Sigmoid colon (tissue), 7 donors: ENCODE data around the gene CNNM3. TPM values are rescaled to one million over a fixed set of nuclear protein-coding genes. Genes with fewer than 3 reads are reported as not detected.

Experiments used
- DNase-seq: peaks from one replicate; pipeline ENCODE4 v3.0.0-alpha.2; 2019
- H3K27ac ChIP-seq, 4 donors: fragments of 200-600 bp; sonication (generic); one replicate each; pipeline ENCODE4 v1.5.1; 2016 to 2019; ENCODE audit warnings: mild to moderate bottlenecking in 1 of 4
- H3K27me3 ChIP-seq, 3 donors: fragments of 200-600 bp; sonication (generic); one replicate each; pipeline ENCODE4 v1.5.1; 2019; ENCODE audit warnings: mild to moderate bottlenecking in 1 of 3
- H3K36me3 ChIP-seq, 4 donors: fragments of 200-600 bp; sonication (generic); one replicate each; pipeline ENCODE4 v1.5.1; 2016 to 2019
- H3K4me1 ChIP-seq, 4 donors: fragments of 200-600 bp; sonication (generic); one replicate each; pipeline ENCODE4 v1.5.1; 2017 to 2019
- H3K4me3 ChIP-seq, 4 donors: fragments of 200-600 bp; sonication (generic); one replicate each; pipeline ENCODE4 v1.5.1; 2017 to 2019; ENCODE audit warnings: mild to moderate bottlenecking in 2 of 4, moderate library complexity in 1 of 4
- H3K9me3 ChIP-seq, 4 donors: fragments of 200-600 bp in 3 of 4; sonication (generic) in 3 of 4; one replicate each; pipeline versions ENCODE4 v1.5.1 to v1.6.1; 2013 to 2019
- CTCF ChIP-seq, 4 experiments: fragments of 450-650 bp in 3 of 4; fragments of 200-600 bp in 1 of 4; IDR thresholded peaks; one replicate each; pipeline ENCODE4 v1.5.1; 2016 to 2019; ENCODE audit warnings: antibody characterized with exemption in 4 of 4, mild to moderate bottlenecking in 3 of 4, moderate library complexity in 2 of 4
- EP300 ChIP-seq, 4 donors: sonication (generic); formaldehyde crosslinking; IDR thresholded peaks; one replicate each; pipeline ENCODE4 v1.6.1; 2017; ENCODE audit warnings: antibody characterized with exemption in 4 of 4
- POLR2A ChIP-seq, 2 donors: fragments of 450-650 bp; IDR thresholded peaks; one replicate each; pipeline ENCODE4 v1.6.1; 2016; ENCODE audit warnings: antibody characterized with exemption in 2 of 2, mild to moderate bottlenecking in 2 of 2, moderate library complexity in 2 of 2
- POLR2AphosphoS5 ChIP-seq, 4 donors: sonication (generic); formaldehyde crosslinking; IDR thresholded peaks; one replicate each; pipeline ENCODE4 v1.6.1; 2017; ENCODE audit warnings: antibody characterized with exemption in 4 of 4
- WGBS, 2 donors: extraction: QIAGEN DNeasy Blood & Tissue Kit; methylation state at CpG; one replicate each; pipeline ENCODE4 v1.1.7; 2013; 5-methylcytosine and 5-hydroxymethylcytosine counted together
- intact Hi-C: fragments of 100-400 bp; cut with DNase I; formaldehyde crosslinking; loops from one replicate; pipeline ENCODE4 v1.15.1; 2023
- polyA plus RNA-seq, 3 donors: library from polyadenylated mRNA; stranded (reverse); fragments of 200-250 nt; gene quantifications; one replicate each; pipeline ENCODE4 v1.2.3, GENCODE V29; 2013
- total RNA-seq, 4 donors: library from RNA; depleted of rRNA; stranded (reverse); fragments of >200 nt; gene quantifications; one replicate each; pipeline ENCODE4 v1.1.0, GENCODE V29; 2016
- donor health status: healthy with polysubstance abuse.
- donor health status: Bipolar disorder and iron deficiency.
- donor health status: healthy.

CNNM3 gene
- total and polyA plus RNA-seq, 7 donors, result 1.2 to 16.6 (median 10.0) TPM

DNA sequence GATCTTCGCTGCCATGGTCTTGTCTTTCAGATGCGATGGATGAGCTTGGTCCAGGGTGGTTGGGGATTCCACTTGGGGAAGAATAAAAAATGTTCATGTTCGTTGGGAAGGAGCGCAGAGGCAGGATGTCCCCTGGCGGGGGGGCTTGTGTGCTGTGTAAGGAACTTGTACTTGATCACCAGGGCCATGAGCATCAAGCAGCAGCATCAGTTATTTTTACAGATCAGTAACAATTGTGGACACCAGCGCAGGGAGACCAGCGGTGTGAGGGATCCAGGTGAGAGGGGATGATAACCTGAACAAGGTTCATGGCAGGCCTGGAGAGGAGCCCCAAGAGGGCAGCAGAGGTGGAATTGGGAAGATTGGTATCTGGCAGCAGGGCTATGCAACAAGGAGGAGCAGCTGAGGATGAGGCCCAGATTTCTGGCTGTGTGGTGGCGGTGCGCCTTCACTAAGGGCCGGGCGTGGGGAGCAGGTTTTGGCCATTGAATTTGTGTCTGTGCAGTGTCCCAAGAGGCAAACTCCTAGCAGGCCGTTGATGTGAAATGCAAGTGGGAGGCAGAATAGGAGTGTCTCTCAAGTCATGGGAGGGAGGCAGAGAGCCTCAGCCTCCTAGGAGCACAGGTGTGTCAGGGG, 3.9 kb downstream of the CNNM3 start:
- H3K4me3 ChIP-seq, result no peak overlapping the region
- intact Hi-C loops, result loop anchor here (5.0 to 10.0 kb wide), 3 partner anchors 37 to 185 kb away; partner anchors contain the start of genes ANKRD39, KANSL3 and LMAN2L
- H3K27ac ChIP-seq, result no peak overlapping the region
- peaks cover 0 to 3% (median 2%) of the 10 kb centered on the region in 4 donors for H3K36me3 ChIP-seq
- TF ChIP-seq CTCF (IDR thresholded peaks at IDR 0.05), result no peak
- no peak for TF ChIP-seq EP300 (IDR thresholded peaks at IDR 0.05)
- TF ChIP-seq POLR2A (IDR thresholded peaks at IDR 0.05), result no peak
- no peak for TF ChIP-seq POLR2AphosphoS5 (IDR thresholded peaks at IDR 0.05)
- H3K9me3 ChIP-seq, result no peaks in the 10 kb centered on the region
- no peak for DNase-seq
- 56 to 83% methylated on average over 12 of the region's 12 CpGs for WGBS, 2 donors
- H3K27me3 ChIP-seq, result no peaks in the 10 kb centered on the region
- peaks cover 0 to 81% (median 76%) of the 10 kb centered on the region in 4 donors for H3K4me1 ChIP-seq

DNA sequence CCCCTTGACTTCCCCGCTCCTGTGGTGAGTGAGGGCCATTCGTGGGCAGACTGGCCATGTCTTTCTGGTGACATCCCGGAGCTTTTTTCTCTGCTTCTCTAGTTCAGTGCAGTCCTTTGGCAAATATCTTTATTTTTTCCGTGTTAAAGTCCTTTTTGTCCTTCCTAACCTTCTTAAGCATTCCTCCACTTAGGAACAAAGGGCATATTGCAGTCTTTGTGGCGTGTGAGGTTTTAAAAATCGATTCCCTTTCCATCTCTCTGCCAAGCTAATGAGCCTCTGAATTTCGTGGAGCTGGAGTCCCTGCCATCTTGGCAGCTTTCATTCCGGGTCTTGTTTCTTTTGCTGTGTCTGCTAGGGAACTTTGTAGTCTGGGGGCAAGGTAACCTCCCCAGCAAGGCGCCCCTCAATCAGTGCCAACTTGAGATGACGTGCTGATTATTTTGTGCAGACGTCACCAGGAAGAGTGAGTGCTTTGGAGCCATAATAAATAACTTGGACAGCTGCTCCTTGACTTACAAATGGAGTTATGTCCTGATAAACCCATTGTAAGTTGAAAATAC, 5.1 kb downstream of the CNNM3 start:
- no peak overlapping the region for H3K27ac ChIP-seq
- H3K4me1 ChIP-seq, result peaks cover 0 to 82% (median 74%) of the 10 kb centered on the region in 4 donors
- WGBS, 2 donors, result 45 to 81% methylated on average over 11 of the region's 11 CpGs

GRCh38 chr2:96822786-96823185, 6.7 kb downstream of the CNNM3 start:
- peaks cover 5 to 29% (median 21%) of the 10 kb centered on the region in 4 donors for H3K36me3 ChIP-seq

More for the DNA sequence above, 5.1 kb downstream of the CNNM3 start:
- no peaks in the 10 kb centered on the region for H3K9me3 ChIP-seq
- H3K36me3 ChIP-seq, result peaks cover 0 to 14% (median 10%) of the 10 kb centered on the region in 4 donors
- no peak for DNase-seq
- H3K4me3 ChIP-seq, result no peak overlapping the region
- intact Hi-C loops, result no loop called here
- no peaks in the 10 kb centered on the region for H3K27me3 ChIP-seq
- no peak for TF ChIP-seq POLR2A (IDR thresholded peaks at IDR 0.05)
- no peak for TF ChIP-seq POLR2AphosphoS5 (IDR thresholded peaks at IDR 0.05)
- TF ChIP-seq CTCF (IDR thresholded peaks at IDR 0.05), result no peak
- TF ChIP-seq EP300 (IDR thresholded peaks at IDR 0.05), result no peak

GRCh38 chr2:96823198-96823597, 7.1 kb downstream of the CNNM3 start:
- WGBS, 2 donors, result 91 to 92% methylated on average over 11 of the region's 11 CpGs
- no peaks in the 10 kb centered on the region for H3K27me3 ChIP-seq
- peaks cover 9 to 34% (median 25%) of the 10 kb centered on the region in 4 donors for H3K36me3 ChIP-seq
- peaks cover 0 to 72% (median 62%) of the 10 kb centered on the region in 4 donors for H3K4me1 ChIP-seq
- intact Hi-C loops, result no loop called here
- TF ChIP-seq CTCF (IDR thresholded peaks at IDR 0.05), result no peak
- TF ChIP-seq POLR2A (IDR thresholded peaks at IDR 0.05), result no peak
- TF ChIP-seq EP300 (IDR thresholded peaks at IDR 0.05), result no peak
- no peak for TF ChIP-seq POLR2AphosphoS5 (IDR thresholded peaks at IDR 0.05)
- H3K9me3 ChIP-seq, result no peaks in the 10 kb centered on the region
- no peak overlapping the region for H3K4me3 ChIP-seq
- H3K27ac ChIP-seq, result peak overlapping the region; percentile 54 to 64 (median 58)
- DNase-seq, result no peak

More at GRCh38 chr2:96822786-96823185, 6.7 kb downstream of the CNNM3 start:
- H3K9me3 ChIP-seq, result no peaks in the 10 kb centered on the region
- peak overlapping the region; percentile 54 to 64 (median 58) for H3K27ac ChIP-seq
- H3K4me3 ChIP-seq, result no peak overlapping the region
- TF ChIP-seq POLR2AphosphoS5 (IDR thresholded peaks at IDR 0.05) (no peak), POLR2A (IDR thresholded peaks at IDR 0.05) (no peak), EP300 (IDR thresholded peaks at IDR 0.05) (no peak), CTCF (IDR thresholded peaks at IDR 0.05) (no peak)
- H3K27me3 ChIP-seq, result no peaks in the 10 kb centered on the region
- peaks cover 0 to 76% (median 66%) of the 10 kb centered on the region in 4 donors for H3K4me1 ChIP-seq
- intact Hi-C loops, result no loop called here
- 86 to 89% methylated on average over 4 of the region's 4 CpGs for WGBS, 2 donors
- no peak for DNase-seq
